SK-N-SH treated with all-trans-retinoic acid at 6 μM for 48 hours (cell line): ENCODE data around the gene EN1.

Experiments used
- CSRNP3 ChIP-seq: fragments of 250-450 bp; sonication (Bioruptor Pico); IDR thresholded peaks from 2 replicates; pipeline ENCODE4 v1.5.1; 2021; ENCODE audit warnings: mild to moderate bottlenecking, moderate library complexity
- ESRRG ChIP-seq: fragments of 250-450 bp; sonication (Bioruptor Pico); IDR thresholded peaks from 2 replicates; pipeline ENCODE4 v1.6.1; 2021; ENCODE audit warnings: mild to moderate bottlenecking
- ZFP30 ChIP-seq: fragments of 450-650 bp; formaldehyde crosslinking; IDR thresholded peaks from 2 replicates; pipeline ENCODE4 v1.5.0; 2022; ENCODE audit warnings: mild to moderate bottlenecking, moderate library complexity
- ZNF70 ChIP-seq: fragments of 450-650 bp; formaldehyde crosslinking; IDR thresholded peaks from 2 replicates; pipeline ENCODE4 v1.5.0; 2020; ENCODE audit warnings: mild to moderate bottlenecking, moderate library complexity
- TF ChIP-seq, protein P1 (sequence below): fragments of 250-450 bp; sonication (Bioruptor Pico); IDR thresholded peaks from 2 replicates; pipeline ENCODE4 v1.8.0; 2021; ENCODE audit warnings: low read depth, mild to moderate bottlenecking, moderate library complexity, borderline replicate concordance
- TF ChIP-seq, protein P2 (sequence below): fragments of 250-450 bp; sonication (Bioruptor Pico); IDR thresholded peaks from 2 replicates; pipeline ENCODE4 v1.8.0; 2020; ENCODE audit warnings: mild to moderate bottlenecking, moderate library complexity, borderline replicate concordance

DNA sequence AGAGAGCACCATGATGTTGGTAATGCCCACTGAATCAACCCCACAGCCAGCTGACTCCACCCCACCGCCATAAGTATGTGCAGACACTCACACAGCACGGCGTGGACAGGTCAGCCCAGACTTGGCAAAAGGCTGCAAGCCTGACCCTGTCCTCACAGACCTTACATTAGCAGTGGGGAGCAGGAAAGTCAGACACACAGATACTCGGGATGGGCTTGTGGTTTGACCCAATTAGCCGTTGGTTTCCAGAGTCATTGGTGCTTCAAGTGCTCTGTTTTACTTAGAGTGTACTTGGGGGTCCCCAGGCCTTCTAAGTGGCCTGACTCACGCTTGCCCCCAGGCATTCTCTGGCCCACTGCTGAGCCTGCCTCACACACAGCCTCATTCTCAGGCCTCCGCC lies 36.7 kb downstream of the EN1 start:
- TF ChIP-seq, protein P1, sequence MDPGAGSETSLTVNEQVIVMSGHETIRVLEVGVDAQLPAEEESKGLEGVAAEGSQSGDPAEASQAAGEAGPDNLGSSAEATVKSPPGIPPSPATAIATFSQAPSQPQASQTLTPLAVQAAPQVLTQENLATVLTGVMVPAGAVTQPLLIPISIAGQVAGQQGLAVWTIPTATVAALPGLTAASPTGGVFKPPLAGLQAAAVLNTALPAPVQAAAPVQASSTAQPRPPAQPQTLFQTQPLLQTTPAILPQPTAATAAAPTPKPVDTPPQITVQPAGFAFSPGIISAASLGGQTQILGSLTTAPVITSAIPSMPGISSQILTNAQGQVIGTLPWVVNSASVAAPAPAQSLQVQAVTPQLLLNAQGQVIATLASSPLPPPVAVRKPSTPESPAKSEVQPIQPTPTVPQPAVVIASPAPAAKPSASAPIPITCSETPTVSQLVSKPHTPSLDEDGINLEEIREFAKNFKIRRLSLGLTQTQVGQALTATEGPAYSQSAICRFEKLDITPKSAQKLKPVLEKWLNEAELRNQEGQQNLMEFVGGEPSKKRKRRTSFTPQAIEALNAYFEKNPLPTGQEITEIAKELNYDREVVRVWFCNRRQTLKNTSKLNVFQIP (CRISPR knock-in tag), result no peak
- TF ChIP-seq ZFP30 (CRISPR knock-in tag) (no peak), ZNF70 (CRISPR knock-in tag) (no peak), CSRNP3 (CRISPR knock-in tag) (no peak), ESRRG (CRISPR knock-in tag) (no peak)
- TF ChIP-seq, protein P2, sequence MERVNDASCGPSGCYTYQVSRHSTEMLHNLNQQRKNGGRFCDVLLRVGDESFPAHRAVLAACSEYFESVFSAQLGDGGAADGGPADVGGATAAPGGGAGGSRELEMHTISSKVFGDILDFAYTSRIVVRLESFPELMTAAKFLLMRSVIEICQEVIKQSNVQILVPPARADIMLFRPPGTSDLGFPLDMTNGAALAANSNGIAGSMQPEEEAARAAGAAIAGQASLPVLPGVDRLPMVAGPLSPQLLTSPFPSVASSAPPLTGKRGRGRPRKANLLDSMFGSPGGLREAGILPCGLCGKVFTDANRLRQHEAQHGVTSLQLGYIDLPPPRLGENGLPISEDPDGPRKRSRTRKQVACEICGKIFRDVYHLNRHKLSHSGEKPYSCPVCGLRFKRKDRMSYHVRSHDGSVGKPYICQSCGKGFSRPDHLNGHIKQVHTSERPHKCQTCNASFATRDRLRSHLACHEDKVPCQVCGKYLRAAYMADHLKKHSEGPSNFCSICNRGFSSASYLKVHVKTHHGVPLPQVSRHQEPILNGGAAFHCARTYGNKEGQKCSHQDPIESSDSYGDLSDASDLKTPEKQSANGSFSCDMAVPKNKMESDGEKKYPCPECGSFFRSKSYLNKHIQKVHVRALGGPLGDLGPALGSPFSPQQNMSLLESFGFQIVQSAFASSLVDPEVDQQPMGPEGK, result no peak
